Esophagus squamous epithelium (tissue), 4 donors: ENCODE measurements around the gene ATP8A2.

Source experiments
- CTCF ChIP-seq, 6 experiments: fragments of 450-650 bp in 4 of 6; fragments of 200-600 bp in 2 of 6; sonication (generic) in 2 of 6; IDR thresholded peaks; one replicate each; pipeline ENCODE4 v1.5.1; 2016 to 2019; ENCODE audit warnings: antibody characterized with exemption in 6 of 6, mild to moderate bottlenecking in 4 of 6, moderate library complexity in 4 of 6
- POLR2A ChIP-seq, 4 donors: fragments of 450-650 bp; IDR thresholded peaks; one replicate each; pipeline ENCODE4 v1.6.1; 2017; ENCODE audit warnings: antibody characterized with exemption in 4 of 4, mild to moderate bottlenecking in 4 of 4, moderate library complexity in 3 of 4

DNA sequence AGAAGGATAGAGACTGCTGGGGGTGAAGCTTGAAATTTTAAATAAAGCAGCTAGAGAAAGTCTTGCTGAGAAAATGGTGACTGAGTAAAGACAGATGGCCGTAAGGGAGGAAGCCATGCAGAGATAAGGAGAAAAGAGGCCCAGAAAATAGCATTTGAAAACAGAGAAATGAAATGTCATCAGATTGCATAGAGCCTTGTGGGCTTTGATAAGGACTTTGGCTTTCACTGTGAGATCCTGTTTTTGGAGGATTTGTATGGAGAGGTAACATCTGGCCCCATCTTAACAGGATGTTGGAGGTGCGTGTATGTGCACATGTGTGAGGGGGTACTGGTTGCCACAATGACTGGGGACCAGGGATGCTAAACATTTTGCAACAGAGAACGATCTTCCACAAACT, 19.5 kb upstream of the ATP8A2 start:
- TF ChIP-seq POLR2A (IDR thresholded peaks at IDR 0.05) = no peak
- no peak for TF ChIP-seq CTCF (IDR thresholded peaks at IDR 0.05)
